Mucosa of descending colon (tissue), 3 donors: ENCODE results near the gene CD80. TPM values are rescaled to one million over a fixed set of nuclear protein-coding genes. Genes with fewer than 3 reads are reported as not detected.

Experiments used
- ATAC-seq: fragments of 200-7000 bp; cut with Tn5 transposase; one replicate; pipeline ENCODE4 v1.9.1; 2020; ENCODE audit warnings: mild to moderate bottlenecking, moderate library complexity
- DNase-seq, 3 donors: peaks; one replicate each; pipeline ENCODE4 v3.0.0-alpha.2; 2020
- H3K36me3 ChIP-seq: fragments of 200-600 bp; one replicate; pipeline ENCODE4 v1.8.0; 2021; ENCODE audit warnings: low read depth, mild to moderate bottlenecking
- H3K4me1 ChIP-seq: fragments of 200-600 bp; one replicate; pipeline ENCODE4 v1.8.0; 2021; ENCODE audit warnings: low read depth, mild to moderate bottlenecking
- H3K4me3 ChIP-seq: fragments of 200-600 bp; one replicate; pipeline ENCODE4 v1.8.0; 2021; ENCODE audit warnings: mild to moderate bottlenecking
- H3K9me3 ChIP-seq: fragments of 200-600 bp; one replicate; pipeline ENCODE4 v1.8.0; 2021; ENCODE audit warnings: mild to moderate bottlenecking
- intact Hi-C, 2 donors: fragments of 100-400 bp; cut with DNase I in 1 of 2; cut with micrococcal nuclease in 1 of 2; formaldehyde crosslinking; loops; one replicate each; pipeline versions ENCODE4 v1.11.0 to v1.11.1; 2022; cut with DNase I, micrococcal nuclease
- total RNA-seq, 3 donors: library from RNA; stranded (reverse); fragmentation: NEBNext Ultra II Directional in 2 of 3; extraction: Animal tissue kit (Norgen Biotek cat#: 25700) in 2 of 3; gene quantifications; one replicate each; pipeline versions ENCODE4 v1.2.1 to v1.2.4, GENCODE V29; 2021 to 2023
- TF ChIP-seq, protein P1 (sequence below): fragments of 200-600 bp; IDR thresholded peaks from one replicate; pipeline ENCODE4 v1.8.0; 2022; ENCODE audit warnings: antibody characterized with exemption, mild to moderate bottlenecking
- donor health status: DM: no; HTN: no; CAD: no; lungs with moderate emphysema.
- donor health status: DM: no; HTN: no; CAD: no.
- donor health status: DM: no; HTN: yes; CAD: no.

CD80 gene
- total RNA-seq, 3 donors from 2014 or later: 0.41 to 1.0 (median 0.58) TPM

DNA sequence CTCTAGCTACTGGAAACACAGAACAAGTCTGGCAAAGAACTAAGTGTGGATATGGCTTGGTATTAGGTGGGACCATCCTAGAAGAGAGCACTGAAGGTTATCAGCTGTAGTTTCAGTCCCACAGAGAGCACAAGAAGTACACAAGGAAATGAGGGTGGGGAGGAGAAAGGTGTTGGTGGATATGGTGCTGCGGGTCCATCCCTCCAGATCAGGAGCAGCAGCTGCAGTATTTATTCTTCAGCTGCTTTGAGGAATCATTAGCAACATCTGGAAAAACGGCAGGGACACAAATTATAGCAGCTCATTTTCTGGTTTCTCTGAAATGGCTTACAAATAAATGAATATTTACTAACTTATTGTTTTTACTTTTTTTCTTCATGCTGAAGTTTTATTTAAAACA is 29.0 kb downstream of the CD80 start:
- H3K9me3 ChIP-seq: no peaks in the 10 kb centered on the region
- H3K4me3 ChIP-seq: no peak overlapping the region
- DNase-seq (no peak), ATAC-seq (no peak)
- TF ChIP-seq, protein P1, sequence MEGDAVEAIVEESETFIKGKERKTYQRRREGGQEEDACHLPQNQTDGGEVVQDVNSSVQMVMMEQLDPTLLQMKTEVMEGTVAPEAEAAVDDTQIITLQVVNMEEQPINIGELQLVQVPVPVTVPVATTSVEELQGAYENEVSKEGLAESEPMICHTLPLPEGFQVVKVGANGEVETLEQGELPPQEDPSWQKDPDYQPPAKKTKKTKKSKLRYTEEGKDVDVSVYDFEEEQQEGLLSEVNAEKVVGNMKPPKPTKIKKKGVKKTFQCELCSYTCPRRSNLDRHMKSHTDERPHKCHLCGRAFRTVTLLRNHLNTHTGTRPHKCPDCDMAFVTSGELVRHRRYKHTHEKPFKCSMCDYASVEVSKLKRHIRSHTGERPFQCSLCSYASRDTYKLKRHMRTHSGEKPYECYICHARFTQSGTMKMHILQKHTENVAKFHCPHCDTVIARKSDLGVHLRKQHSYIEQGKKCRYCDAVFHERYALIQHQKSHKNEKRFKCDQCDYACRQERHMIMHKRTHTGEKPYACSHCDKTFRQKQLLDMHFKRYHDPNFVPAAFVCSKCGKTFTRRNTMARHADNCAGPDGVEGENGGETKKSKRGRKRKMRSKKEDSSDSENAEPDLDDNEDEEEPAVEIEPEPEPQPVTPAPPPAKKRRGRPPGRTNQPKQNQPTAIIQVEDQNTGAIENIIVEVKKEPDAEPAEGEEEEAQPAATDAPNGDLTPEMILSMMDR: no peak
- intact Hi-C loops: no loop called here
- no peaks in the 10 kb centered on the region for H3K36me3 ChIP-seq
- no peaks in the 10 kb centered on the region for H3K4me1 ChIP-seq

DNA sequence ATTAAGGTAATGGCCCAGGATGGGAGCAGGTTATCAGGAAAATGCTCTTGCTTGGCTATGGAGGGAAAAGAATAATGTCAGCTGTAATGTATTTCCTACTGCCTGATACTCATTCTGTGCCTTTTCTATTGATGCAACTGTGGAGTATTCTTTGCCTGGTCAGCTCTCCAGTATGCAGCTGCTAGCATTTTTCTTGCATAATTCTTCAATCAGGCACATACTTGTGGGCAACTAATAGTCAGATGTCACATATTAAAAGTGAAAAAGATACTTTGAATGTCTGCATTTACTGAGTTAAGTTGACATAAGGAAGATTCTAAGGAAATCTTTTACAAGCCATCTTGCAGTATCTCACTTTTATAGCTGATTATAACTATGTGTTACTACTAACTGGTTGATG is 29.5 kb downstream of the CD80 start:
- Histone ChIP-seq H3K36me3 (no peaks in the 10 kb centered on the region), H3K4me1 (no peaks in the 10 kb centered on the region), H3K9me3 (no peaks in the 10 kb centered on the region), H3K4me3 (no peak overlapping the region)
- TF ChIP-seq, protein P1: no peak
- DNase-seq (no peak), ATAC-seq (no peak)
- intact Hi-C loops: no loop called here

DNA sequence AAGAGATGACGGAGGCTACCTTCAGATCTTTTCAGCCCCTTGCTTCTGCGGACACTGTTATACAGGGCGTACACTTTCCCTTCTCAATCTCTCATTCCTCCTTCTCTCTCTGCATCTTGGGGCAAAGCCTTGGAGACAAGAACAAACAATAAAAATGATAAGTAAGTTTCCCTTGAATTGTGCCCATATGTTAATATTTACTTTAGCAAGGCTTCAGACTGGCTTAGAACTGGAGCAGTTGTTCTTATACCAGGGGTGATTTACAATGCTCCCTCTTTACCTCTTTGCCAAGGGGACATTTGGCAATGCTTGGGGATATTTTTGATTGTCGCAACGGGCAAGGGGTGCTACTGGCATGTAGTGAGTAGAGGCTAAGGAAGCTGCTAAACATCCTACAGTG is 31.7 kb downstream of the CD80 start:
- intact Hi-C loops: no loop called here
- H3K4me1 ChIP-seq: no peaks in the 10 kb centered on the region
- no peak for DNase-seq
- no peaks in the 10 kb centered on the region for H3K9me3 ChIP-seq
- no peak for ATAC-seq
- H3K36me3 ChIP-seq: peaks cover 4% of the 10 kb centered on the region
- no peak overlapping the region for H3K4me3 ChIP-seq
- TF ChIP-seq, protein P1: no peak

DNA sequence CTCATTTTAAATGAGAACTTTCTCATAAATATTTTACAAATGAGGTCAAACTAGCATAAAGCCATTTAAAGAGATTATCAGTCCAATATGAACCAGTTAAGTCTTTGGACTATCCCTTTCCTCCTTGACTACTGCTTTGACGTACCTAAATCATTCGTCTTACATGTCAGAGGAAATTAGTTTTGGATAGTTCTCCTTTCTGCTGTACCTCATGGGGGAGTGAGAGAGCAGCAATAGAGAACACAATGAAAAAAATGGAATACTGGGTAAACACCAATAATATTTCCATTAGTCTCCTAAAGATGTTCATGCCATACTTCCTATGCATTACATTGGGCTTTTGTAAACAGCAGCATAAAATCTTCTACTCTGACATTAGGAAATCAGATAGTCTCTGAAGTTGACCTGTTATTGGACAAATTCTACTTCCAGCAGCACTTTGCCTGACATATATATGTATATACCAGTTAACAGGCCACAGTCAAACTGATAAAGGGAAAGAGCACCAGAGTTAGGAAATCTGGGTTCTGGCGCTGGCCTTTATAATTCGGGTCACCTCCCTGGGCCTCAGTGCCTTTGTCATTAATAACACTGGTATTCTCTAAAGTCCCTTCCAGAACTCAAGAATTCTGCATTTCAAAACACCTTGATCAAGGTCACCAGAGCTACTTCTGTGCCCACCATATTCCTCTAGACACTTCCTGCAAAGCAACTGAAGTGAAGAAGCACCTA is 34.3 kb downstream of the CD80 start:
- no peaks in the 10 kb centered on the region for H3K9me3 ChIP-seq
- H3K36me3 ChIP-seq: peaks cover 4% of the 10 kb centered on the region
- no peak overlapping the region for H3K4me3 ChIP-seq
- TF ChIP-seq, protein P1: no peak
- no peaks in the 10 kb centered on the region for H3K4me1 ChIP-seq
- intact Hi-C loops: no loop called here
- ATAC-seq (no peak), DNase-seq (no peak)

DNA sequence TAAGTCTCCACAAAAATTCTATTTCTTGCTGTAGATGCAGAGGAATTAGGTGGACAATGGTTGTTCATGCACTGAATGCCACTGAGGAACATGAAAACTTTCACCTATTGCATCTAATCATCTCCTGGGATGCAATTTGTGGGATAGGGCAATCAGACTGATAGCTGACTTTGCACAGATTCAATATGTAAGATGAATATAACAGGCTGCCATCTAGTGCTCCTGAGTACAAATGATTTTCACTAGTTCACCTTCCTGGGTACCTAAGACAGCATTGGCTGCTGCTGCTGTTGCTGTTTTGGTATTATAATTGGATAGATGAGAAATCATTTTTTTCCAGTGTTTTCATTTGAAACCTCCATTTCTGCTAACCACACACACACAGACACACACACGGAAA is 41.4 kb downstream of the CD80 start:
- ATAC-seq (no peak), DNase-seq (no peak)
- Histone ChIP-seq H3K36me3 (no peaks in the 10 kb centered on the region), H3K4me1 (no peaks in the 10 kb centered on the region), H3K4me3 (no peak overlapping the region), H3K9me3 (no peaks in the 10 kb centered on the region)
- TF ChIP-seq, protein P1: no peak
- intact Hi-C loops: no loop called here

DNA sequence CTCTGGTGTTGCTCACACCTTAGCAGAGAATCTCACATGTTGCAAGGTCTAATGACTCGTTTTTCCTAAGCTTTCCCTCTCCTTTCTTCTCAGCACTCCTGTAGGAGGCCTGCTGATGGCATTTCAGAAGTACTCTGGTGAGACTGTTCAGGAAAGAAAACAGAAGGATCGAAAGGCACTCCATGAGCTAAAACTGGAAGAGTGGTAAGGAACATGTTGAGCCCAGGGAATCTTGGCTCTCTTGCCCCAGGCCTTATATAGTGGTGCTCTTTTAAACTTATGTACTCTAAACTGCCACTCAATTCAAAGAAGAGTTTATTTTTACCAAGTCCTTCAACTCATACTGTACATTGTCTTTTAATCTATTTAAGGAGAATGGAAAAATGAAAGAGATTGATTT is 42.3 kb downstream of the CD80 start:
- DNase-seq (no peak), ATAC-seq (no peak)
- intact Hi-C loops: no loop called here
- TF ChIP-seq, protein P1: no peak
- no peaks in the 10 kb centered on the region for H3K9me3 ChIP-seq
- H3K36me3 ChIP-seq: no peaks in the 10 kb centered on the region
- H3K4me3 ChIP-seq: no peak overlapping the region
- no peaks in the 10 kb centered on the region for H3K4me1 ChIP-seq
